HT-29 (cell line): Measurements from ENCODE around the gene ADAP1. TPM values are rescaled to one million over a fixed set of nuclear protein-coding genes. Genes with fewer than 3 reads are reported as not detected.
"Not testable (repeated sequence)": the region's sequence is repeated elsewhere in the genome, so short reads cannot be mapped to it uniquely, and the experiment has no call there.

Source experiments
- DNase-seq: peaks from one replicate; pipeline ENCODE4 v3.0.0-alpha.2; 2015; ENCODE audit warnings: low spot score
- total RNA-seq: library from RNA; depleted of rRNA; stranded (reverse); fragments of >200 nt; shearing (Covaris generic); gene quantifications from 2 replicates; pipeline ENCODE4 v1.2.3, GENCODE V29; 2014

Gene ADAP1
- total RNA-seq, 1 experiment from 2014 or later, result 538 TPM

DNA sequence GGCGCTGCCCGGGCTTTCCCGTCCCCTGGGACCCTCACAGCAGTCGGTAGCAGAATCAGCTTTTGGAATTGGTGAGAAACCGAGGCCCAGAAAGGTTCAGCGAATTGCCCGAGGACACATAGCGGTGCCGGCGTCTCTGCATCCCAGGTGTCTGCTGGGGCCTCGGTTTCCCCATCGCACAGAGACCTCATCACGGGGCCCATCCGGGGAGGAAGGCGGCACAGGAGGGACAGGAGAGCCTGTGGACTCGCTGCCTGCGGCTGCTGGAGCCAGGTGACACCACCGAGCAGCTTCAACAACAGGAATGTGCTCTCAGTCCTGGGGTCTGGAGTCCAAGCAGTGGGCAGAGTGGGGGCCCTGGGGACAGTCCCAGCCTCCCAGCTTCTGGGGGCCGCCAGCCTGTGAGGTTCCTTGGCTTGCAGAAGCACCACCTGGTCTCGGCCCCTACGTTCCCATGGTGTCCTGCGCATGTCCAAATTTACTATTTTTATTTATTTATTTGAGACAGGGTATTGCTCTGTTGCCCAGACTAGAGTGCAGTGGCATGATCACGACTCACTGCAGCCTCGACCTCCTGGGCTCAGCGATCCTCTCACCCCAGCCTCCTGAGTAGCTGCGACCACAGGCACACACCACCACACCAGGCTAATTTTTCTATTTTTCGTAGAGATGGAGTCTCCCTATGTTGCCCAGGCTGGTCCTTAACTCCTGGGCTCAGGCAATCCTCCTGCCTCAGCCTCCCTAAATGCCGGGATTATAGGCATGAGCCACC is 21.4 kb upstream of the ADAP1 start:
- DNase-seq, result no peak

GRCh38 chr7:974820-975681 is 20.6 kb upstream of the ADAP1 start, which contains the start of gene COX19:
Gene COX19 (minus strand): TSS chr7:975549. CDS start chr7:975509, 40 bp downstream.
- DNase-seq, result peak; percentile 84

DNA sequence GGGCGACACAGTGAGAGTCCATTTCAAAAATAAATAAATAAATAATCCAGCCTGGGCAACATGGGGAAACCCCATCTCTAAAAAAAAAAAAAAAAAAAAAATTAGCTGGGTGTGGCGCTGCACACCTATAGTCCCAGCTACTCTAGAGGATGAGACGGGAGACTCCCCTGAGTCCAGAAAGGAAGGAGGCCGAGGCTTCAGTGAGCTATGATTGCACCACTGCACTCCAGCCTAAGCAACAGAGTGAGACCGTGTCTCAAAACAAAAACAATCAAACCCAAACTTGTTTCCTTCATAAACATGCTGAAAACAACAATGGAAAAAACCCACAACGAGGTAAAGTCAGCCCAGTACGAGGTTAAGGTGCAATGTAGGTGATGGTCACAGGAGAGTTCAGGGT is 19.7 kb upstream of the ADAP1 start:
- DNase-seq, result peak; percentile 56

GRCh38 chr7:973312-973711 is 18.8 kb upstream of the ADAP1 start:
- no peak for DNase-seq

GRCh38 chr7:972676-973309 is 18.3 kb upstream of the ADAP1 start:
- DNase-seq, result no peak

- DNase-seq, result no peak
Measured at GRCh38 chr7:972110-972509, 17.6 kb upstream of the ADAP1 start.

DNA sequence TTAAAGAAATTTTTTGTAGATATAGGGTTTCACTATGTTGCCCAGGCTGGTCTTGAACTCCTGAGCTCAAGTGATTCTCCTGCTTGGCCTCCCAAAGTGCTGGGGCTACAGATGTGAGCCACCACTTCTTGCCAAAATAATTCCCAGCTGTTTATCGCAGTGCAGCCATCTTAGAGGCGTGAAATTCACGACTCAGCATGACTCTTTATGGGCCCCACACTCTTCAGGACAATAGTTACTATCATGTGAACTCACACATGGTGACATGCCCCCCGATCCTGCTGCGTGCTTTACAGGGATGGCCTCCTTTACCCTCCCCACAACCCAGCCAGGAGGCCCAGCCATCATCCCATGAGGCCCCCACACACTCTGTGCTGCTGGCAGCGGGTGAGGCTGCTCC is 16.3 kb upstream of the ADAP1 start:
- no peak for DNase-seq

DNA sequence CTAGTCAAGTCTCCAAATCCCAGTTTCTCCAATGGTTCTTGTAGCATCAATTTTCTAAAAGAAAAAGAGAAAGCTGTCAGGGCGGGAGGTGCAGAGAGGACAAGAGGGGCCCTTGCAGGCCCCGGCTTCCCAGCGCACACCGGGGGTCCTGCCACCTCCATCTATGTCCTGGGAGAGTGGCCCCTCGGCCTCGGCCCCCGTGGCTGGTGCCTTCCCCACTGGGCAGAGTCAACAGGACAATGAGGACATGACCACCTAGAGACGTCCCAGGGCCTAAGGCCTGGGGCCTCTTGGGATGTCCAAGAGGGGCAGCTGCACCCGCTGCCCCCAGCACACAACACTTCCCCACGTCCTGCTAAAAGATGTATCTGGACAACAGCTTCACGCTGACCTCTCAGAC is 14.9 kb upstream of the ADAP1 start:
- no peak for DNase-seq

- DNase-seq, result no peak
Measured at GRCh38 chr7:968205-969105, 14.0 kb upstream of the ADAP1 start.

- DNase-seq, result no peak
Measured at GRCh38 chr7:967361-968082, 13.0 kb upstream of the ADAP1 start.

- no peak for DNase-seq
Measured at GRCh38 chr7:966291-967069, 12.0 kb upstream of the ADAP1 start.

- peak; percentile 80 for DNase-seq
Measured at GRCh38 chr7:964401-965231, 10.1 kb upstream of the ADAP1 start.

- no peak for DNase-seq
Measured at GRCh38 chr7:963236-964078, 9.0 kb upstream of the ADAP1 start.

DNA sequence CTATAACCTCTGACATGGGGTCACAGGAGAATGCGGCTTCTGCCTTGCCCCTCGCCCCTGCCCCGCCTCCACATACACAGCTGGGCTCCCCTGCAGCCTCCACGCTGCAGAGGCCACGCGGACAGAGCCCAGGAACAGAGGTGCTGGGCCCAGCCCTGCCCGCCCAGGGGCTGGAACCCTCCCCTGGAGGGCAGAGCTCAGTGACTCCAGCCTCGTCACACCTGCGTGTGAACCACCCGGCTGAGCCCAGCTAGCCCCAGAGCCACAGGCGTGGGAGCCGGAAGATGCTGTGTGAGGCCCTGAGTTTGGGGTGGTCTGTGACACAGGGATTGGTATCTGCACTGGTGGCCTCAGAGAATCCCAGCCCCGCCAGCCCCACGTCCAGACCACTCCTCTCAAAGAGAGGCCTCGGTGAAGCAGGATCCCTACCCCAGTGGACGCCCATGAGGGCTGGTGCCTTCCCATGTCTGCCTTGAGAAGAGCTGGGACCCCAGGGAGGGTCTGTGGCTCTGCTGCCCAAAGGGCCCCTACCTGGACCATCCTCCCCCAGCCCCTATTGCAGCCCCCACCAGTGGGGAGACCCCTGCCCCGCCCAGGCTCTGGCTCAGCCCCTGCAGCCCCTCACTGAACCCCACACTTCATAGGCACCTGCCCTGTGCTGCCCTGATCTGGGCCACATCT is 8.1 kb upstream of the ADAP1 start:
- no peak for DNase-seq

DNA sequence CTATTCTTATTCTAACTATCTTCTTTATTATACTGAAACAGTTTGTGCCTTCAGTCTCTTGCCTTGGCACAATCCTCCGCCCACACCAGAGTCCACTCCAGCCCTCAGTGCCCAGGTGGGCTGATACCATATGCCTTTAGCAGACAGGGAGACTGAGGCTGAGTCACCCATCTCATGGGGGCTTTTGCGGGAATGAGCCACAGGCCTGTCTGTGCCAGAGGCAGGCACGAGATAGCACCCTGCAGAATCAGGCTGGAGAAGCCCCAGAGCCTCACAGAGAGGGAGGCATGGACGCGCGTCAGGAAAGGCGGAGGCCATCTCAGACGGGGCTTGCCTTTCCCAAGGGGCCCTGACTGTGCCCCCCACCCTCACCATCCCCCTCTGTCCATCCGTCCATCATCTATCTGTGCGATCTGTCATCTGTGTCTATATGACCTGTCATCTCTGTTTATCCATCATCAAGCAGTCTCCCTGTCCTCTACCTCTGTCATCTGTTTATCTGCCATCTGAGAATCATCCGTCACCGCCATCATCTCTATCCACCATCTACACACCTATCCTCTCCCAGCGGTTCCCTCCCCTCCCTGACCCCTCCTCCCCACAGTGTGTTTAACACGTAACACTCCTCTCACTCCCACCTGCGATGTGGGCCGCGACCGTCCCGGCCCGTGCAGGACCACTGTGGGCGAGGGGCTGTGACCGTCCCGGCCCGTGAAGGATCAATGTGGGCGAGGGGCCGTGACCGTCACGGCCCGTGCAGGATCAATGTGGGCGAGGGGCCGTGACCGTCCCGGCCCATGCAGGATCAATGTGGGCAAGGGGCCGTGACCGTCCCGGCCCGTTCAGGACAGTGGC is 7.3 kb upstream of the ADAP1 start:
- no peak for DNase-seq

DNA sequence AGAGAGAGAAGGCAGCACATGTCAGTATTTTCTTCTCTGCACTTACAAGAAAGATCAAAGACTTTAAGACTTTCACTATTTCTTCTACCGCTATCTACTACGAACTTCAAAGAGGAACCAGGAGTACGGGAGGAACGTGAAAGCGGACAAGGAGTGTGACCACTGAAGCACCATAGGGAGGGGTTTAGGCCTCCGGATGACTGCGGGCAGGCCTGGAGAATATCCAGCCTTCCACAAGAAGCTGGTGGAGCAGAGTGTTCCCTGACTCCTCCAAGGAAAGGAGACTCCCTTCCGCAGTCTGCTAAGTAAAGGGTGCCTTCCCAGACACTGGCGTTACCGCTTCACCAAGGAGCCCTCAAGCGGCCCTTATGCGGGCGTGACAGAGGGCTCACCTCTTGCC is 6.5 kb upstream of the ADAP1 start:
- DNase-seq, result not testable (repeated sequence)
